Spleen (tissue), 7 donors: Measurements from ENCODE around the gene TNFRSF1B.

Experiments
- CTCF ChIP-seq, 11 experiments: fragments of 200-600 bp in 7 of 11; fragments of 450-650 bp in 4 of 11; sonication (generic) in 4 of 11; IDR thresholded peaks in 8 of 11; conservative IDR thresholded peaks in 3 of 11; 1 replicate in 7 of 11; 2 replicates in 4 of 11; pipeline versions ENCODE4 v1.4.0 to v1.8.0; 2016 to 2021; ENCODE audit warnings: antibody characterized with exemption in 11 of 11, inconsistent platforms in 4 of 11, mild to moderate bottlenecking in 1 of 11
- POLR2A ChIP-seq, 3 donors: fragments of 450-650 bp; IDR thresholded peaks; one replicate each; pipeline ENCODE4 v1.5.1; 2017; ENCODE audit warnings: antibody characterized with exemption in 3 of 3, mild to moderate bottlenecking in 1 of 3
- POLR2AphosphoS5 ChIP-seq, 3 donors: sonication (generic); formaldehyde crosslinking; IDR thresholded peaks; one replicate each; pipeline ENCODE4 v1.5.1; 2017; ENCODE audit warnings: antibody characterized with exemption in 3 of 3
- donor health status: DM: no; HTN: no; CAD: no; lungs with moderate emphysema.
- donor health status: DM: no; HTN: no; CAD: no.
- donor health status: DM: no; HTN: no; CAD: no.

GRCh38 chr1:12231276-12231595, 64.4 kb downstream of the TNFRSF1B start:
- TF ChIP-seq CTCF (IDR thresholded peaks at IDR 0.05 in 8 of 11, conservative IDR thresholded peaks at IDR 0.05 in 3 of 11) (no peak), POLR2A (IDR thresholded peaks at IDR 0.05) (no peak), POLR2AphosphoS5 (IDR thresholded peaks at IDR 0.05) (no peak)
